Measurements from ENCODE around the gene PRR33.

- TF ChIP-seq CTCF (conservative IDR thresholded peaks at IDR 0.05; ENCODE audit: low read depth, low read length) (no peak), EZH2 (IDR thresholded peaks at IDR 0.05; ENCODE audit: low read length, unreplicated experiment) (no peak)
These were observed 50.1 kb downstream of the PRR33 start for GRCh38 chr11:1841511-1842148.
